ENCODE measurements around the gene APBB2.
"Not testable (repeated sequence)": the region's sequence is repeated elsewhere in the genome, so short reads cannot be mapped to it uniquely, and the experiment has no call there.

Gene APBB2

DNA sequence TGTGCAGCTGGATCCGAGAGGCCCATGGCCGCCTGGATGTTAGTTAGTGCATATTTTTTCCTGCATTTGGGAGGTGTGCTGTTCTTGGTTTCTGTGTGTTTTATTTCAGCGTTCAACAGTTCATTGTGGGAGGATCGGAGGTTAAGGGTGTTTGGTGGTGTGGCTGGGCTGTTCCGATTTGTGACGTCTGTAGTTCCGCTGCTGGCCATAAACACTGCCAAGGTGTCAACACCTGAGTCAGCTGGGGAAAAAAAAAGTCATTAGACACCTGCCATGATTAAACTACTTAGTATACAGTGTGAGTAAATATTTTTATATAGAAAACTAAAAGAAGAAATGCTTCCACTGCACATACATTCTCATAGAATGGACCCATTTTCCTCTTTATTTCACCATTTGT, 200.2 kb downstream of the APBB2 start:
- DNase-seq (ENCODE audit: low read depth) = no peak

DNA sequence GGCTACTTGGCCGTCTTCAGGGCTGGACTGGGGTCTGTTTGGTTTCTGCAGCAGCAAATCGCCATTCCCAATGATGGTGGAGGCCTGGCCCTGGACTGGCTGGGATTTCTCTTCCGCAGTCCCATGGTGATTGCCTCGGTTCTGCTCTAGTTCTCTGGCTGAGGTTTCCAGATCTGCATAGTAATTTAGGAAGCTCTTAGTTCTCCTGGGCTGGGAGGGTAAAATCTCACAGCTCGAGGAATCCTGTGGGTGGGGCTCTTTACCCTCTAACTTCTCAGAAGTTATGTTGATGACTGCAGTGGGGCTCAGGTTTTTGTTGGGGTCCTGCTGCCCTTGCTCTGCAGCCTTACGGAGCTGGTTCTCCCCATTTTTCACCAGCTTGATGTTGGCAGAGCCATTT, 200.6 kb downstream of the APBB2 start:
- DNase-seq (ENCODE audit: low read depth) = no peak

- DNase-seq (ENCODE audit: low read depth) = no peak
Observed at GRCh38 chr4:41012911-41013310, 201.4 kb downstream of the APBB2 start.

GRCh38 chr4:41012293-41012692, 202.0 kb downstream of the APBB2 start:
- no peak for DNase-seq (ENCODE audit: low read depth)

- no peak for DNase-seq (ENCODE audit: low read depth)
Observed at GRCh38 chr4:41009411-41009810, 204.9 kb downstream of the APBB2 start.

- no peak for DNase-seq (ENCODE audit: low read depth)
Observed at GRCh38 chr4:41006141-41006540, 208.2 kb downstream of the APBB2 start.

- DNase-seq (ENCODE audit: low read depth) = no peak
Observed at GRCh38 chr4:41002309-41002708, 212.0 kb downstream of the APBB2 start.

GRCh38 chr4:41000356-41000755, 214.0 kb downstream of the APBB2 start:
- no peak for DNase-seq (ENCODE audit: low read depth)

DNA sequence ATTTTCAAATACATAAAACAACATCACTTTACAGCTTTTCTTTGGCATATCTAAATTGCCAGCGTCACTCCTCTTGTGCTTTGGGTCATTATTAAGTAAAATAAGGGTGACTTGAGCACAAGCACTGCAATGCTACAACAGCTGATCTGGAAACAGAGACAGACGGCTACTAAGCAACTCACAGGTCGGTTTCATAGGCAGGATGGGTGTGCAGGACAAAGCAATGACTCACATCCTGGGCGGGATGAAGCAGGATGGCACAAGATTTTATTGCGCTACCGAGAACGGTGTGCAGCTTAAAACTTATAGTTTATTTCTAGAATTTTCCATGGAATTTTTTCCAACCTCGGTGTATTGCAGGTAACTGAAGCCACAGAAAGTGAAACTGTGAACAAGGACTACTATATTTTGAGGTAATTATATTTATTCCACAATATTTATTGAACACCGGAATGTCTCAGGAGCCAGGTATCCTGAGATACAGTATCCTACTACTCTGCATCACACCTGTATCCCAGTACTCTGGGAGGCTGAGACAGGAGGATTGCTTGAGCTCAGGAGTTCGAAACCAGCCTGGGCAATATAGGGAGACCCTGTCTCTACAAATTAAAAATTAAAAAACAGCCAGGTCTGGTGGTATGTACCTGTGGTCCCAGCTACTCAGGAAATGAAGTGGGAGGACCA, 215.5 kb downstream of the APBB2 start:
- DNase-seq (ENCODE audit: low read depth) = no peak

DNA sequence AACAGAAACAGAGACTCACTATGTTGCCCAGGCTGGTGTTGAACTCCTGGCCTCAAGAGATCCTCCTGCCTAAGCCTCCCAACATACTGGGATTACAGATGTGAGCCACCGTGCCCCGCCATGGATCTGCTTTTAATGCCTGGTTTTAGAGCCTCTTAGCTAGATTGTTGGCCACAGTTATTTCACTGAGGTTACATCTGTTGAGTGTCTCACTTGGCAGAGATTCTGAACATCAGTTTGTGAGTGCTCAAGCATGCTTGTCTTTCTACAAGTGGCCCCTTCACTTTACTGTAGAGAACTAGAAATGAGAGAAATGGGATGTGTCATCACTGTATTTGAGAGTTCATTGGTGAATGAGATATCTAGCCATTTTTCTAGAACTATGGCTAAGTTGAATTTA, 218.5 kb downstream of the APBB2 start:
- no peak for DNase-seq (ENCODE audit: low read depth)

- not testable (repeated sequence) for DNase-seq (ENCODE audit: low read depth)
Observed at GRCh38 chr4:40994321-40994720, 220.0 kb downstream of the APBB2 start.

DNA sequence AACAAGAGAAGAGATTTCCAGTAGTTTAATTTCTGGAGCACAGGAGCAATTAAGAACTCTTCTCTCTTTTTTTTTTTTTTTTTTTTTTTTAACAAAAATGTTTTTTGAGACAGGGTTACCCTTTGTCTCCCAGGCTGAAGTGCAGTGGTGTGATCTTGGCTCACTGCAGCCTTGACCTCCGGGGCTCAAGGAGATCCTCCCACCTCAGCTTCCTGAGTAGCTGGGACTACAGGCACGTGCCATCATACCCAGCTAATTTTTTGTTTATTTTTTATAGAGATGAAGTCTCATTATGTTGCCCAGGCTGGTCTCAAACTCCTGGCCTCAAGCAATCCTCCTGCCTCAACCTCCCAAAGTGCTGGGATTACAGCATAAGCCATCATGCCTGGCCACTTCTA, 221.0 kb downstream of the APBB2 start:
- not testable (repeated sequence) for DNase-seq (ENCODE audit: low read depth)

DNA sequence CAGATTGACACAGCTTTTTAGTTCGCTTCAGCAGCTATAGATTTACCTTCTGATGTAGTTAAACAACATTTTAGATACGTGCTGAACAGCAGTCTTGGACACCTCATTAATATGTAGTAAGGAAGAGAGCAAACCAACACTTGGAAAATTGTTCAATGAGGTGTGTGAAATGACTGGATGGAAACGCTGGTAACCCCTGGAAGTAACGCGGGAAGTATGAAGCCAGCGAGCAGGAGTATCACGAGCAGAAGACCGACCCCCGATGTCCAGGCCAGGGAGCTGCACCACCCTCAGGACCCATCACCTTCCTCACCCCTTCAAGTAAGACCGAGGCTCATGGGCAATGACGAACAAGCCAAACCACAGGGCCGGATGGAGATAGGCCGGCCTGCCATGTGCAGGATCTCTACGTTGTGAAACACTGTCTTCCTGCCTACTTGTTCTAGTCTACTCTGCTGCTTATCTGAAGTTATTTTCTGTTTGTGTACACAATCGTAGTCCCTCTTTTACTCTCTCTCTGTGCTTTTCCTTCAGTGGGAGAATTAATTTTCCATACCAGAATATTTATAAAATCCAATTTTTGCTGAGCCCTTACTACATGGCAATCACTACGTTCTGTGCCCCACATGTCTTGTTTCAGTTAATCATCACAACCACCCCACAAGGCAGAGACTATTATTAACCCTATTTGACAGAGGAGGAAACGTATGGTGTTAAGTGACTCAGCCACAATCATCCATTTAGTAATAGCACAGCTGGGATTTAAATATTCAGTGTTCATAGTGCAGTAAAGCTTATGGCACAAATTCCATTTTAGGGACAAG, 221.7 kb downstream of the APBB2 start:
- DNase-seq (ENCODE audit: low read depth) = no peak

GRCh38 chr4:40991908-40992307, 222.4 kb downstream of the APBB2 start:
- DNase-seq (ENCODE audit: low read depth) = no peak

GRCh38 chr4:40990899-40991265, 223.5 kb downstream of the APBB2 start:
- no peak for DNase-seq (ENCODE audit: low read depth)

DNA sequence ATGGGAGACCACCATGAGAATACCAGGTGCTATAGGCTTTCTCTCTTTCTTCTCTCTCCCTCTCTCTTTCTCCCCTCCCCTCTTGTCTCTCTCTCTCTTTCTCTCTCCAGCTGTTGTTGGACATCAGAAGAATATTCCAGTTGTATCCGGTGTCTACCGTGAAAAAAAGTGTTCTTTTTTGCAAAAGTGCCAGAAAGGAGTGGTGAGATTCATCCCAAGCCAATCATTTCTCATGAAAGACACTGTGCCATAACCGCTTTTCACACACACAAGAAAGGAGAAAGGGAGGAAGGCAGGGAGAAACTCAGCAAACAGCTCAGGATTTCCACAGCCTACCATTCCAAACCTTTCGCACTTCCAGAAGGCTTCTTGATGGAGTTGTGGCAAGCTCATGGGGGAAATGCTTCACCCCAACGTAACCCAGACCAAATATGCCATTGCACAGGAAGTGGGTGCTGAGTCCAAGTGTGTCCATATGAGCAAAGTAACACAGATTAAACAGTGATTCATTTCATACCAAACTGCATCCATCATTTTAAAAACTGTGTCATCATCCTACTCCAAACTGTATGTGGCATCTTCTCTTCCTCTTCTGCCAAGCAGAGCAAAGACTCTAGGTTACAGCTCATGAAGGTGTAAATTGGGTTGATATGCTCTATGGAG, 224.0 kb downstream of the APBB2 start:
- DNase-seq (ENCODE audit: low read depth) = no peak

DNA sequence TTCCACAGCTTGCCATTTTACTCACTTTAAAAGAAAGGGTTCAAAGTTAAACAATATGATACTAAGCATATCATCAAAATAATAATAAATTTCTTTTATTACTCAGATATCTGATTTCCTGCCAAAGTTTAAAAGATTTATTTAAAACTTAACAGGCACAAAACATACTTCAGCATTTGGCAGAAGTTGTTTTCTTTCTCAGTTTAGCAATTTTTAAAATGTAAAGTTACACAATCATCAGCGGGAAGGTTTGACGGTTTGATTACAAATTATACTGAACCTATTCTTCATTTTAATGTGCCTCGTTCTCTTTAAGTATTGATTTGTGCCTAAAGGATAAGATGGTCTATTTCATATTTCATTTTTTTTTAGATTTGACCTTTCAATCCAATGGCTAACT, 227.2 kb downstream of the APBB2 start:
- DNase-seq (ENCODE audit: low read depth) = no peak

GRCh38 chr4:40986375-40986774, 228.0 kb downstream of the APBB2 start:
- no peak for DNase-seq (ENCODE audit: low read depth)

DNA sequence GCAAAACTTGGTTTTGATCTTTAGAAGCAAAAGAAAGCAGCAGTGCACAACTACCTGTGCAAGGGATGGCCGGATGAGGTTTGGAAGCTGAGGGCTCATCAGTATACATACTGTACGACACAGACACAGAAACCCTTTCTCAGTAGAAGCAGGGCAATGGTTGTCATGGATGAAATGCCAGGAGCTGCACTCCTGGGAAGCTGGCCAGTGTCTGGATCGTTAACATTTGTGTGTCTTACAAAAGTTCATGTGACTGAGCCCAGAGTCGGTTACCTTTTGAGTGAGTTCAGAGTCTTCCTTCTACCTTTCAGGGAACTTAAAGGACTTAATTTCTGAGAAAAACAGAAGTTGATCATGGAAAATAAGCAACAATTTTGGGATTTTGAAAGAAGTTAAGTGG, 230.3 kb downstream of the APBB2 start:
- DNase-seq (ENCODE audit: low read depth) = no peak

DNA sequence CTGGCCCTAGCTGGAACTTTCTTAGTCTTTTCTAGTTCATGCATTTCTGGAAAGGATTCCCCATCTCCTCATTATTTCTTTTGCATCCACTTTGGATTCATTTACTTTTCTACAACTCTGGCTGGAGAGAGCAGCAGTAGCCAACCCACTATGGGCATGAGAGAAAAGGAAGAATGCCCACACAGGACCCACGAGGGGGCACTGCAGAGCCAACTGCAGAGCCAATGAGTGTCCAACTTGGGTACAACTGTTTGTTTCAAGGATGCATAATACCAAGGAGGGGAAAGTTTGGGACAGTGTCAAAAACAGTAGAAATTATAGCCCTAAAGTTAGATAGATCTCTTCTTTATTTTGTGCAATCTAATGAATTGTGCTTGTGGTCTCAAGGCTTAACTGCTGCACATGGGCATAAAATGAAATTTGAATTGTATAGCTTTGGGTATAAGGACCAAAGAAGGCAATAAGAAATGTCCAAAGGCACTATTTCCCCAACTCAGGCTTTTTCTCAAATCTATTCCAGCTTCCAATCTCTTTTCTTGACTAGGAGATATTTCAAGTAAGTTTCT, 233.9 kb downstream of the APBB2 start:
- no peak for DNase-seq (ENCODE audit: low read depth)

- no peak for DNase-seq (ENCODE audit: low read depth)
Observed at GRCh38 chr4:40978548-40978947, 235.8 kb downstream of the APBB2 start.

DNA sequence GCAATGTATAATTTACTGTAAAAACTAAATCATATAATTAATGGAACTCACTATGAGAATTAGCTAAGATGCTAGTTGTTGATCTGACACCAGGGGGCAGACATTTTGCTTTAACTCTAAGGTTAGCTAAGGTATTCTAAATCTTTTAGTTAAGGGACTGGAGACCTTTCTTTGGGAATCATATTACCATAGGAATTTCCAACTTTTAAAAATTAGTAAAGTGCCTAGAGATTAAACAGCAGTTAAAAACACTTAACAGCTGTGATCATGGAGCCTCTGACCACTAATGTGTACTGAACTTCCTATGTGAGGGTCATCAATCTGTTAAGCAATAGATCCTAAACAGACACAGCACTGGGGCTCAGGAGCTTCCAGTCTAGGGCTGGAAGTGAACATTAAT, 238.0 kb downstream of the APBB2 start:
- DNase-seq (ENCODE audit: low read depth) = no peak

GRCh38 chr4:40972722-40973121, 241.6 kb downstream of the APBB2 start:
- no peak for DNase-seq (ENCODE audit: low read depth)

Measured in activated T-helper 1 cell treated with Interleukin-2 at 50 U/mL for 16 hours (primary cell).